Measurements from ENCODE around the gene TEX51. TPM values are rescaled to one million over a fixed set of nuclear protein-coding genes. Genes with fewer than 3 reads are reported as not detected.

The TEX51 gene
- total and polyA plus RNA-seq, 2 of the 4 experiments (the other 2 are of a cell fraction), result not detected

DNA sequence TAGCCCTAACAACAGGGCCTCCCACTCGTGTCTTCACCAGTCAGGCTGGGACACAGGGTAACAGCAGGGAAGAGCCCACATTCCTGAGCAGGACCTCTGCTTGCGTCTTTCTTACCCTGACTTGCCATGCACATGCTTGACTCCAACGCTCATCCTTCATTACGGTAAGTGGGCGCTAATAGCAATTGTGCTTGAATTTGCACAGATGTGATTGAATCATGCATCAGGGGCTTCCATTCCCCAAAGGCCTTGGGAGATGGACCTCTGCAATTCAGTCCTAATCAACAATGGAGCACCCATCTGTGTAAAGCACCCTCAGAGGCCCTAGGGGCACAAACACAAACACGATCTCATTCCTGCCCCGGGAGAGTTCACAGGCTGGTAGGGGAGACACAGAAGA, 13.5 kb downstream of the TEX51 start:
- no TSS peak for BruUV-seq (replicated peaks)
- dilution Hi-C loops (cut with HindIII; ENCODE audit: low sequenced_read_pairs, unreplicated experiment) (no loop called here), intact Hi-C loops (cut with micrococcal nuclease) (no loop called here), in situ Hi-C loops (cut with MboI; ENCODE audit: low sequenced_read_pairs) (no loop called here)
- Histone ChIP-seq H4K5ac (ENCODE audit: low read depth, low read length) (no peak overlapping the region), H3K14ac (replicated peaks; ENCODE audit: low read depth, low read length) (no peak overlapping the region), H3K56ac (ENCODE audit: extremely low read depth, insufficient read depth, low read length) (no peak overlapping the region), H3K18ac (ENCODE audit: low read depth, low read length) (no peak overlapping the region), H3K4me2 (ENCODE audit: low read depth, low read length) (no peak overlapping the region), H3K9me1 (ENCODE audit: insufficient read depth, low read length) (no peaks in the 10 kb centered on the region), H3K36me3 (ENCODE audit: control insufficient read depth, insufficient read depth, low read length) (no peaks in the 10 kb centered on the region), H2BK15ac (ENCODE audit: low read depth, low read length) (no peak overlapping the region), H4K91ac (ENCODE audit: insufficient read depth, low read depth, low read length) (no peak overlapping the region), H3K4me3 (ENCODE audit: insufficient read depth, low read depth, low read length) (no peak overlapping the region), H2AK9ac (replicated peaks; ENCODE audit: low read depth, low read length, poor library complexity) (no peak overlapping the region), H2AFZ (replicated peaks; ENCODE audit: low read length, poor library complexity) (no peak overlapping the region), H3K27ac (ENCODE audit: insufficient read depth, low read length) (no peak overlapping the region), H2BK20ac (ENCODE audit: low read depth, low read length) (no peak overlapping the region), H2BK5ac (ENCODE audit: low read depth, low read length, poor library complexity, severe bottlenecking) (no peak overlapping the region), H4K20me1 (ENCODE audit: insufficient read depth, low read length) (no peaks in the 10 kb centered on the region), H2AK5ac (ENCODE audit: low read depth, low read length) (no peak overlapping the region), H3K9ac (ENCODE audit: low read depth, low read length) (no peak overlapping the region), H3K27me3 (ENCODE audit: control insufficient read depth, insufficient read depth, low read length) (peaks cover 8% of the 10 kb centered on the region; the same call in 1 of the 2 replicates), H3K23ac (ENCODE audit: low read depth, low read length) (no peak overlapping the region; the same call in 1 of the 2 replicates), H2BK120ac (ENCODE audit: low read depth, low read length) (no peak overlapping the region), H3K9me3 (ENCODE audit: control insufficient read depth, insufficient read depth, low read length) (no peaks in the 10 kb centered on the region), H3K79me1 (ENCODE audit: low read depth in 1 of 2, low read length in 2 of 2) (no peaks in the 10 kb centered on the region), H3K4me1 (ENCODE audit: control insufficient read depth, insufficient read depth, low read length) (no peaks in the 10 kb centered on the region), H3K4ac (ENCODE audit: low read depth, low read length) (no peak overlapping the region), H4K8ac (ENCODE audit: low read depth in 2 of 2, low read length in 2 of 2) (no peak overlapping the region)
- TF ChIP-seq, protein P1, sequence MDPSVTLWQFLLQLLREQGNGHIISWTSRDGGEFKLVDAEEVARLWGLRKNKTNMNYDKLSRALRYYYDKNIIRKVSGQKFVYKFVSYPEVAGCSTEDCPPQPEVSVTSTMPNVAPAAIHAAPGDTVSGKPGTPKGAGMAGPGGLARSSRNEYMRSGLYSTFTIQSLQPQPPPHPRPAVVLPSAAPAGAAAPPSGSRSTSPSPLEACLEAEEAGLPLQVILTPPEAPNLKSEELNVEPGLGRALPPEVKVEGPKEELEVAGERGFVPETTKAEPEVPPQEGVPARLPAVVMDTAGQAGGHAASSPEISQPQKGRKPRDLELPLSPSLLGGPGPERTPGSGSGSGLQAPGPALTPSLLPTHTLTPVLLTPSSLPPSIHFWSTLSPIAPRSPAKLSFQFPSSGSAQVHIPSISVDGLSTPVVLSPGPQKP (IDR thresholded peaks at IDR 0.05; ENCODE audit: borderline replicate concordance, low read depth, low read length), result no peak
- TF ChIP-seq MAZ (IDR thresholded peaks at IDR 0.05; ENCODE audit: borderline replicate concordance, low read depth, low read length), result no peak
- TF ChIP-seq MAFK (IDR thresholded peaks at IDR 0.05; ENCODE audit: low read depth, low read length), result no peak
- TF ChIP-seq SMC3 (IDR thresholded peaks at IDR 0.05; ENCODE audit: low read depth, low read length), result no peak
- TF ChIP-seq, protein P2, sequence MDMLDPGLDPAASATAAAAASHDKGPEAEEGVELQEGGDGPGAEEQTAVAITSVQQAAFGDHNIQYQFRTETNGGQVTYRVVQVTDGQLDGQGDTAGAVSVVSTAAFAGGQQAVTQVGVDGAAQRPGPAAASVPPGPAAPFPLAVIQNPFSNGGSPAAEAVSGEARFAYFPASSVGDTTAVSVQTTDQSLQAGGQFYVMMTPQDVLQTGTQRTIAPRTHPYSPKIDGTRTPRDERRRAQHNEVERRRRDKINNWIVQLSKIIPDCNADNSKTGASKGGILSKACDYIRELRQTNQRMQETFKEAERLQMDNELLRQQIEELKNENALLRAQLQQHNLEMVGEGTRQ (IDR thresholded peaks at IDR 0.05; ENCODE audit: low read depth, low read length), result no peak
- no peak for TF ChIP-seq RAD21 (IDR thresholded peaks at IDR 0.05; ENCODE audit: low read length)
- TF ChIP-seq RCOR1 (IDR thresholded peaks at IDR 0.05; ENCODE audit: insufficient replicate concordance, low read length), result no peak
- no peak for TF ChIP-seq NFE2L2 (IDR thresholded peaks at IDR 0.05; ENCODE audit: low read depth, low read length)
- no peak for TF ChIP-seq MXI1 (IDR thresholded peaks at IDR 0.05; ENCODE audit: borderline replicate concordance, low read depth, low read length)
- TF ChIP-seq CHD1 (IDR thresholded peaks at IDR 0.05; ENCODE audit: low read depth, low read length), result no peak
- ATAC-seq (ENCODE audit: low read depth), result no peak
- WGBS, 2 experiments (ENCODE audit: extremely low coverage in 2 of 2, insufficient read length in 1 of 2), result 70% methylated on average over 4 of the region's 7 CpGs; no CpG with 5 or more reads in 1 of the 2 experiments
- POLR2A ChIA-PET (ENCODE audit: unreplicated experiment), result no interaction called here
- DNase-seq, result no peak
- CTCF ChIA-PET, result no interaction called here

Measured in IMR-90 (cell line).